GM04504 (cell line): ENCODE data around the gene CDC34.
A peak's percentile ranks its signal among the peaks of the same experiment; 100 is the strongest.
"Not testable (repeated sequence)": the region's sequence is repeated elsewhere in the genome, so short reads cannot be mapped to it uniquely, and the experiment has no call there.

Source experiments
- DNase-seq: peaks from one replicate; pipeline ENCODE4 v3.0.0-alpha.2; 2012; ENCODE audit warnings: low read depth

CDC34 gene

DNA sequence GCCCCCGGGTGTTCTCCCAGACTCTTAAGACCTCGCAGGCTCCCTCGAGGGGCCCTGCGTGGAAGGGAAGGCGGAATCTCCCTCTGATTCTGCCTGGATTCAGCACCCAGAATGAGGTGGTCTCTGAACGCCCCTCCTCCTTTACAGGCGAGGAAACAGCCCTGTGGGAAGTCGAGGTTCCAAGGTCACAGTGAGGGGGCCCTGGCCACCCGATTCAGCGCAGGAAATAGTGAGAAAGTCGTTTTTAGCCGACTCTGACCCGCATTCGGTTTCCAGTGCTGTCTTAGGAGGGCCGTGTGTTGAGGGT is 41.9 kb downstream of the CDC34 start:
- no peak for DNase-seq

DNA sequence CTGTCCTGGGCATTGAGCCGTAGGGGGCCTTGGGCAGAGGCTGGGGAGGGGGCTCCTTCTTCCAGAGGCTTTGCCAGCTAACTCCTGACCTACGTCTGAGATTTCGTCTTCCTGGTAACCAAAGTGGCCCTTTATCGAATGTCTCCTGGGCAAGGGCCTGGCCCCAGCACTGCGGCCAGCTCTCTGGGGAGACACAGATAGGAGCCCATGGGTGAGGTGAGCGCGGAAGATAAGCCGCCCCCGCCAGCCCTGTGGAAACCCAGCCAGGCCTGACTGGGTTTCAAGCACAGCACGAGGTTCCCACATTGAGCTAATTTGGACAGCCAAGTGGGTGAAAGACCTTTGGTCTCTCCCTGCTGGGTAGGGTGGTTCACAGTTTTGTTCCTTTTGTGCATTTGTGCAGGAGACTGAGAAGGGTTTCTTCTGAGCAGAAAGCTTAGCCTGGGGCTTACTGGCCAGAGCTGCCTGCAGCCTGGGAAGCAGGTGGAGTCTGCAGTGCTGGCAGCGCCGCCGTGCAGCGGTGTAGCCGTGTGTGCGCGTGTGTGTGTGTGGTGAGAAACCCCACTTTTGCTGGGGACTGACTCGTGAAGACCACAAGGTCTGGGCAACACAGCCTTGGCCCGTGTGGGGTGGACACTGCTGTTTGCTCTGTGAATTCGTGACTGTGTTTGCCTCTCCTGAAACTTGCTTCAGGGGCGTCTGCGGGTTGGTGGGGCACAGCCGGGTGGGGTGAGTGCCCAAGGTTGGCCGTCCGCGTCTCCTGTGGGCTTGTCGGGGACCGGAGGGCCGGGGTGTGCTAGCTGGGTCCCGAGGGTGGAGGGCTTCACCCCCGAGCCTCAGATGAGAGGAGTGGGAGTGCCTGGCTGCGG is 43.3 kb downstream of the CDC34 start:
- no peak for DNase-seq

DNA sequence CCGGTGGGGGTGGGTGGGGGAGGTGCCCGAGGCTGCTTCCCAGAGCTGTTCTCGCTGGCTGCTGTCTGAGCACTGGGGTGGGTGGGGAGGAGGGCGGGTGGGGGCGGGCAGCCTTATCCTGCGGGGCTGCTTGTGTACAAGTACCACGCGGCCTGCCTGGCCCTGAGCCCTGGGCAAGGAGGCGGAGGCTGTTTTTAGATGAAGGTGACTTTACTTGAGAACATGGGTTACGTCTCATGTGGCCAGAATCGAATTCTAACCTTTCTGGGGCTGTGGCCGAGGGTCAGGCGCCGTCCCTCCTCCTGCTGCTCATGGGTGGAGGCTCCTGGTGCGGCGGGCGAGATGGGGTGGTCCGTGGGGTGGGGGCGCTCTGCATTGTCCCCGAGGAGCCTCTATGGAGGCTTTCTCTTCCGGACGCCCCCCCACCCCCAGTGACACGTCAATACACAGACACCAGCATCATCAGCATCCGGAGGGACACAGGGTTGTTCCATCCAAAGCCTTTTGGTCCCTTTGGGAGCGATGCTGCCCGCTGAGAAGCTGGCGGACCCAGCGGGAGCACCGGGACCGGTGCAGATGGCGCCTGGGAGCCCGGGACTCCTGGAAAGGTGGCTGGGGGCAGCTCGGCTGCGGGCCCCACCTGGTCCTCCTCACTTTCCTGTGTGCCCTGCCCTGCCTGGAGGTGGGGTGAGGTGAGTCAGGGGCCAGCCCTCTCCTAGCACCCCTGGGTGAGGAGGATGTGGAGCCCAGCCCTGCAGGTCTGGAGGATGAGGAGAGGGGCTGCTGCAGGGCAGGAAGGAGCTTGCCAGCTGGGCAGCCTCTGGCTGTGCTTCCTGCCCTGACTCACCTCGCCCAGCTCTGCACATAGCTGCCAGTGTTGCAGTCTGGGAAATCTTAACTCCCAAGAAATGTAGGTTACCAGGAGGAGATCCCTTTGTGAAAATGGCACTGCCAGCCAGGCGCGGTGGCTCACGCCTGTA is 44.3 kb downstream of the CDC34 start:
- DNase-seq = no peak

DNA sequence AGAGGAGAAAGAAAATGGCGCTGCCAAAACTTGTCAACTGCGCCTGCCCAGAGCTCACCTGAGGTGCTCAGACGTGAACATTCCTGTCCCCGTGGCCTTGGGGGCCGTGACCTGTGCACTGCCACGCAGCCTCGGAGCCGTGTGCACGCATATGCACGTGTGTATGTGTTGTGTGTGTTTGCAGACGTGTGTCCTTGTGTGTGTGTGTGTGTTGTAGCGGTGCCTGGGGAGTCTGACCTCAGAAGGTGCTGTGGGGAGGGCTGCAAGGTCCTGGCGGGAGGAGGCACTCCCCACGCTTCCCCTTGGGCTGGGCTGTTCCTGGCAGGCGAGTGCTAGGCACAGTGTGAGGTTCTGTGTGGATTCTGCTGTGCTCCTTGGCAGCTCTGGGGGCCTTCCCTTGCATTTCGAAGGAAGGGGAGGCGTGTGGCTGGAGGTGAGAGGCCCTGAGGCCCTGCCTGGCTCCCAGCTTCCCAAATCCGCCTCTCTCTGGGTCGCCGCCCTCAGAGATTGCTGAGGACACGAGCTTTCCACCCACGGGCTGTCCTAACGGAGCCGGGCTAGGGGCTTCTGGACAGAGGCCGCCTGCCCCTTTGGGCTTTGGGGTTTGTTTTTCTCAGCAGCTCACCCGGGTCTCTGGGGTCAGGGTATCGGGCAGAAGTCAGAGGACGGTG is 45.3 kb downstream of the CDC34 start:
- no peak for DNase-seq

DNA sequence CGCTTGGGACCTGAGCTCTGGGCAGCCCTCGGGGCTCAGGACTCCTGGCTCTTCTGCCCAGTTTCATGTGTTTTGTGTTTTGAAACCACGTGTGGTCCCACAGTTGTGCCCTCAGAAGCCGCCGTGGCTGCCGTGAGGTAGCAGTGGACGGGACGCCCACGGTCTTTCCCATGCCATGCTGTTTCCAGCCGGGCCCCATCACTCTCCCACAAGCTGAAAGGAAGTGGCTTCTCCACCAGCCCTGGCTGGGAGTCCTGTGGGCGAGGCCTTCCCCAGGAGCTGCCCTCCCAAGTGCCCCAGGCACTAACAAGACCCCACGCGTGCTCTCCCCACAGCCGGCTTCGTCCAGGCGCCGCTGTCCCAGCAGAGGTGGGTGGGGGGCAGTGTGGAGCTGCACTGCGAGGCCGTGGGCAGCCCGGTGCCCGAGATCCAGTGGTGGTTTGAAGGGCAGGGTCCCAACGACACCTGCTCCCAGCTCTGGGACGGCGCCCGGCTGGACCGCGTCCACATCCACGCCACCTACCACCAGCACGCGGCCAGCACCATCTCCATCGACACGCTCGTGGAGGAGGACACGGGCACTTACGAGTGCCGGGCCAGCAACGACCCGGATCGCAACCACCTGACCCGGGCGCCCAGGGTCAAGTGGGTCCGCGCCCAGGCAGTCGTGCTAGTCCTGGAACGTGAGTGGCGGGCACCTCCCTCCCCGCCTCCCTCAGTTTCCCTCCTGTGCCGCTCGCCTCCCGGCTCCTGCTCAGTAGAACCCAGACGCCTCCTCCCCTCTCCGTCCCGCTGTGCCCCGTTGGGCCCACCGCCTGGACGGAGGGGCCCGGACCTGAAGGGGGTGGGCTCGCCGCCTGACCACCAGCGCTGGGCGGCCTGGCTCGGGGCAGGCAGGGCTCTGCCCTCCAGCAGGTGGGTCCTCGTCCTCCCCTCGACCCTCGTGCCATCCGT is 46.2 kb downstream of the CDC34 start:
- no peak for DNase-seq

DNA sequence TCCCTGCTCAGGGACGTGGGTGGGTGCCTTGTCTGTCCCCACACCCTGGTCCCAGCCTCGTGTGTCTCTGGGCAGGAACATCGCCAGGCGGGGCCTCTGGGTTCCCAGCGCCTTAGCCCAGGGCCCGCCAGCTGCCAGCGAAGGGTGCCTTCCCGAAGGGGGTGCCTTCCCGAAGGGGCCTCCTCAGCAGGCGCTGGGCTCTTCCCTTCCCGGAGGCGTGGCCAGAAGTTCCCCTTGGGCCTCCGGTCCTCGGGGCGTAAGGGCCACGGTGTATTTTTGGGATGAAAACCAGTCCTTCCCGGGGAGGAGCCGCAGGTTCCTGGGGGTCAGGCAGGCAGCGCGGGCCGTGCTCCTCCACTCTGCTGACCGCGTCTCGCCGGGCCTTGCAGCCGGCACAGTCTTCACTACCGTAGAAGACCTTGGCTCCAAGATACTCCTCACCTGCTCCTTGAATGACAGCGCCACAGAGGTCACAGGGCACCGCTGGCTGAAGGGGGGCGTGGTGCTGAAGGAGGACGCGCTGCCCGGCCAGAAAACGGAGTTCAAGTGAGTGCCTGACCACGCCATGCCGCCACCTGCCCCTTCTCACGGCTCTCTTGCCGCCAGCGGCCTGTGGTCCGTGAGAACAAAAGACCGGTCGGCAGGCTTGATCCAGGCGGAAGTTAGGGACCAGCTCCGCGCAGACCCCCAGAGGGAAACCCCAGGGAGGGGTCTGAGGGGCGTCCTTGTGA is 47.7 kb downstream of the CDC34 start:
- DNase-seq = no peak

DNA sequence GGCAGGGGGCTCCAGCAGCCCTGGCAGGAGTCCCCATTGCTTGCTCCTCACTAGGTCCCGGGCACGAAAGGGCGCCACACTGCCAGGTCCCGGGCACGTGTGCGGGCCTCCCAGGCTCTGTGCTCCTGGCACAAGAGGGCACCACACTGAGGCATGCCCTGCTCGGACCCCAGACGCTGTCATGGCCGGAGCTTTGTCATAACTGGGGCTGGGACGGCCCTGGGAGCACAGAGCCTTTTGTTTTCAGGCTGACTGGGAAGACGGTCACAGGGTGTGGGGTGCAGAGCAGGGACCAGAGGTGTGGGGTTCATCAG is 48.2 kb downstream of the CDC34 start:
- DNase-seq = no peak

DNA sequence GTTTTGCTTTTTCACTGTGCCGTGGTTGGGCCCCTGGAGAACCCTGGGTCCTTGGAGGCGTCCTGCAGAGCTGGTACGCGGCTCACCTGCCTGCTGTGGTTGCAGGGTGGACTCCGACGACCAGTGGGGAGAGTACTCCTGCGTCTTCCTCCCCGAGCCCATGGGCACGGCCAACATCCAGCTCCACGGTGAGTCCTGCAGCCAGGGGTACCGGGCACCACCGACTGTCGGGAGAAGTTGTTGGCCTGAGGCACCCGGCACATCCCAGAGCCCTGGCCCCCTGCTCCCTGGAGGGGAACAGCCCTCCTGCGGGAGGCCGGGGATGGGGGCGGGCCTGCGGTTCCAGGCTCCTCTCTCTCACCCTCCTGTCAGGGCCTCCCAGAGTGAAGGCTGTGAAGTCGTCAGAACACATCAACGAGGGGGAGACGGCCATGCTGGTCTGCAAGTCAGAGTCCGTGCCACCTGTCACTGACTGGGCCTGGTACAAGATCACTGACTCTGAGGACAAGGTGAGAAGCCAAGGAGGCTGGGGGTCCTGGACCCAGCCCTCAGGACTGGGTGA is 48.8 kb downstream of the CDC34 start:
- no peak for DNase-seq

DNA sequence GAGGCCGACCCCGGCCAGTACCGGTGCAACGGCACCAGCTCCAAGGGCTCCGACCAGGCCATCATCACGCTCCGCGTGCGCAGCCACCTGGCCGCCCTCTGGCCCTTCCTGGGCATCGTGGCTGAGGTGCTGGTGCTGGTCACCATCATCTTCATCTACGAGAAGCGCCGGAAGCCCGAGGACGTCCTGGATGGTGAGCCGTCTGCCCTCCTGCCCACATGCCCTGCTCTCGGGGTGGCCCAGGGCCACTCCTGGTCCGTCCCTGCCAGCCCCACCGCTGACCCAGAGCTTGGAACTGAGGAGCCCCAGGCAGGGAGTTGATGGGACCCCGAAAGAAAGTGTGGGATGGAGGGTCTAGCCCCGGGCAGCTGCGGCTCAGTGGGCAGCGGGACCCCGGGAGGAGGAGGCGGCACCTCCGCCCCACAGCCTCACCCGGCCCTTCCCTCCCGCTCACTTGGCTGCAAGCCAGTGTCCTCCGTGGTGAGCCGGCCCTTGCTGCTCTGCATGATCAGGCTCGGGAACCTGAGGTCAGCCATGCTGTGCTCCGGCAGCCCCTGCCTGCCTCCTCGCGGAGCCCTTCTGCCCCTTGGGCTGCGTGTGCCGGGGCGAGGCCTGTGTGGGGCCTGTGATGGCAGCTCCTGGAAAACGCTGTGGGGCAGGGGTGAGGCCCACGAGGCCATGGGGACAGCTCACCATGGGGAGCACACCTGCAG is 50.0 kb downstream of the CDC34 start:
- DNase-seq = no peak

DNA sequence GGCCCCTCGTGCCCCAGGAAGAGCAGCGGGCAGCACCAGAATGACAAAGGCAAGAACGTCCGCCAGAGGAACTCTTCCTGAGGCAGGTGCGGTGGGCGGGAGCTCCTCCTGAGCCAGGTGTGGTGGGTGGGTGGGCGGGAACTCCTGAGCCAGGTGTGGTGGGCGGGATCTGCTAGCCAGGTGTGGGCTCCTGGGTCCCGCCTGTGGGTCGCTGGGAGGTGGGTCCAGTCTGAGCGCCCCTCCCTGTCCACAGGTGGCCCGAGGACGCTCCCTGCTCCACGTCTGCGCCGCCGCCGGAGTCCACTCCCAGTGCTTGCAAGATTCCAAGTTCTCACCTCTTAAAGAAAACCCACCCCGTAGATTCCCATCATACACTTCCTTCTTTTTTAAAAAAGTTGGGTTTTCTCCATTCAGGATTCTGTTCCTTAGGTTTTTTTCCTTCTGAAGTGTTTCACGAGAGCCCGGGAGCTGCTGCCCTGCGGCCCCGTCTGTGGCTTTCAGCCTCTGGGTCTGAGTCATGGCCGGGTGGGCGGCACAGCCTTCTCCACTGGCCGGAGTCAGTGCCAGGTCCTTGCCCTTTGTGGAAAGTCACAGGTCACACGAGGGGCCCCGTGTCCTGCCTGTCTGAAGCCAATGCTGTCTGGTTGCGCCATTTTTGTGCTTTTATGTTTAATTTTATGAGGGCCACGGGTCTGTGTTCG is 51.1 kb downstream of the CDC34 start:
- DNase-seq = no peak

DNA sequence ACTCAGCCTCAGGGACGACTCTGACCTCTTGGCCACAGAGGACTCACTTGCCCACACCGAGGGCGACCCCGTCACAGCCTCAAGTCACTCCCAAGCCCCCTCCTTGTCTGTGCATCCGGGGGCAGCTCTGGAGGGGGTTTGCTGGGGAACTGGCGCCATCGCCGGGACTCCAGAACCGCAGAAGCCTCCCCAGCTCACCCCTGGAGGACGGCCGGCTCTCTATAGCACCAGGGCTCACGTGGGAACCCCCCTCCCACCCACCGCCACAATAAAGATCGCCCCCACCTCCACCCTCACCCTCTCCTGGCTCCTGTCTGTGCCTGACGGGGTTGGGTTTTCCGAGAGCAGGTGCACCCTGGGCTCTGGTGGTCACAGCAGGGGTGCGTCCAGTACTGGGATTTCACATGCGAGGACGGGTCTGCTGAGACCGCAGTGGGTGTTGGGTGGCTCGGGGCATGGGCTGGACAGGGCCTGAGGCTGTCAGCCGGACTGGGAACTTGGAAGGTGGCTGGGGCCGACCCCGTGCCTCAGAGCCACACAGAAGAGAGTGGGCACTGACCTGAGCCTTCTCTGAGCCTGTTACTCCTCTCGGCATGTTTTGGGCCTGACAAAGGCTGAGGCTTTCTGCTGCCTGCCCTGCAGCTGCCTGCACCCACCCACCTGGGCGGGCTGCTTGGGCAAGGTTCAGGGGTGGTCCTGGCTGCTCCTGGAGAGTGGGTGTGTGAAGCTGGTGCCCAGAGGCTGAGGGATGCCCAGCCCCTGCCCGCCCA is 51.8 kb downstream of the CDC34 start:
- no peak for DNase-seq

DNA sequence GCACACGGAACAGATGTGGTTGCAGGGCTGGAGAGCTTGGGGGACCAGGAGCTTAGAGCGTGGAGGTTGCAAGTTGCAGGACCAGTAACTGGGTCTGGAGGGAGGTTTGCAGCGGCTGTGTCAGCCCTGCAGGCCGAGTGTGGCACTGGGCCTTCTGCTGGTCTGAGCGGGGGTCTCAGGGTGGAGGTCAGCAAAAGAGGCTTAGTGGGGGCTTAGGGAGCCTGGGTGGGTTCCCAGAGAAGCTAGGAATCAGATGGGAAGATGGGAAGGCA is 52.3 kb downstream of the CDC34 start:
- no peak for DNase-seq

DNA sequence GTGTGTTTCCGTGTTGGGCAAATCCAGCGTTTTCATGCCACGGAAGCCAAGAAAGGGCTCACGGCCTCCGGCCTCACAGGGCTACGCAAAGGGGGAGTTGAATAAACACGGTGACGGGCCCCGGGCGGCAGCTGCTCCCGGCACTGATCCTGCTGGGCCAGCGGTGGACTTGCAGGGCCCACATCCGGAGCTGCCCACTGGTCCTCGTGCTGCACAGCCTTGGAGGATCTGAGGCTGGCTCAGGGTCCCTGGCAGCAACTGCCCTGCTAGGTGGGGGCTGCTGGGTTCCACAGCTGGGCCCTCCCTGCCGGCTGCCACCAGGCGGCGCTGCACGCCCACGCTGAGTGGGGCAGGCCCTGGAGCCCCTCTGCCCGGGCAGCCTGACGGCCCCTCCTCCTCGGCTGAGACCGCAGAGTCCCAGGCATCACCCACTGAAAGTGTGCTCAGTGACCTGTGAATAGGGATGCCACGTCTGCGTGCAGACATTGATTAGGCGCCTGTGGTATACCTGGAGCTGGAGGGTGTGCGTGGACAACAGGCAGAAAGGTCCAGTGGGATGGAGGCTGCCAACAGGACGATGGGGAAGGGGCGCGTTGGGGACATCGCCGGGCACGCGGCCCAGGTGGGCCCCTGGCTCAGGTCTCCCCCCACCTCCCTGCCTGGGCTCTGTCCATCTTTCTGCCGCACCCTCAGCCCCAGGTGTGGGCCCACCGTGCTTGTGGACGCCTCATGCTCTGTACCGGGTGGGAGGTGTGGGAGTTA is 52.9 kb downstream of the CDC34 start:
- no peak for DNase-seq

DNA sequence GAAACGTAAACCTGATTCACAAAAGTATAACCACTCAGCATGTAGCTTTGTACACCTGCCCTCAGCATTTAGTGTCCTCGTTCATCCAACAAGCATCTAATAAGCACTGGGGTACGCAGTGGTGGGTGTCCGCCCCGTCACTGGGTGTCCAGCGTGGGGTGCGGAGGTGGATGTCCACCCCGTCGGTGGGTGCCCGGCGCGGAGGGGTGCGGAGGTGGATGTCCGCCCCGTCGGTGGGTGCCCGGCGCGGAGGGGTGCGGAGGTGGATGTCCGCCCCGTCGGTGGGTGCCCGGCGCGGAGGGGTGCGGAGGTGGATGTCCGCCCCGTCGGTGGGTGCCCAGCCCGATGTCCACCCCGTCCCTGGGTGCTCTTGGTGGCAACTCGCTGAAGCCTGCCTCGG is 53.6 kb downstream of the CDC34 start:
- not testable (repeated sequence) for DNase-seq

DNA sequence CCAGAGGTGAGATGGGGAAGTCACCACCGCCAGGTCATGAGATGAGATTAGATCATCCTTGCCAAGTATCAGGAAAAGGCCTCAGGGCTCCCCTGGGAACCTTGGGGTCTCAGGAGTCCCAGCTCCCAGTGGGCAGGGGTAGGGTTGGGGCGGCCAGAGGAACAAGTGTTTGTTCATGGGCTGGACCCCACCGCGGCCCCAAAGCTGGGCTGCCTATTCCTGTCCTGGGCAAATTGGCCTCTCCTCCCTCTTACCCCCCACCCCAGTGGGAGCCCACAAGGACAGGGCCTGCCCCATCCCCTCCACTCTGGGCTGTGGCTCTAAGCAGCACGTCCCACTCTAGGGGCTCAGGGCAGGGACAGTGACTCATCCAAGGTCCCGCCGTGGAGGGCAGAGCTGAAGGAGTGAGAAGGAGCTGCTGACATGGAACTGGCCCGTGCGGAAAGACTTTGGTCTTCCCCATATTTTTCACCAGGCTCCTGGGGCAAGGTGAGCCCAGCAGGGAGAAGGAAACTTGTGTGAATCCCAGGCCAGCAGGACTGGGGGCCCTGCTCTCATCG is 54.1 kb downstream of the CDC34 start:
- no peak for DNase-seq

DNA sequence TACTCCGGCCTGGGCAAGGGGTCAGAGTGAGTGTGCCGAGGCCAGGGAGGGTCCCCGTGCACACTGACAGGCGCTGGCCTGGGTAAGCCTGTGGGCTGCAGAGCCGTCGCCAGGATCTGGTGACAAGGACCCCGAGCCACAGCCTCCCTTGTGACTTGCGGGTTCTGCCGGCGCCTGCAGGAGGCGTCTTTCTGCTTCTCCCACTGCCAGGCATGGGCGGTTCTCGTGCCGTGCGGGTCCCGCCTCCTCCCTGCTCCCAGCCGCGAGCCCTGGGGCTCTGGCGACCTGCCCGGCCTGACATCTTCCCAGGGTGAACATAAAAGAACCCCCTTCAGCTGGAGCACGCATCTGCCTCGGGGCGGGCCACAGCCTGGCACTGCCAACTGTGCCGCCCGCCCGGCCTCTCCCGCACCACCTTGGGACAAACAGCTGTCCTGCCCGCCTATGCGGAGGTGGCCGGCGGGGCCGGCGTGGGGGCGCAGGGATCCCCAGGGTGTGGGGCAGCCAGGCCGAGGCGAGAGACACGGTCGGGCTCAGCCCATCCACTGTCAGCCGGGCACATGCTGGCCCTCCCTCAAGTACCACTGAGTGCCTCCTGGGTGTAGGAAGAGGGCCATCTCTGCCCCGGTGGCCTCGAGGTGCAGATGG is 56.7 kb downstream of the CDC34 start:
- peak; percentile 76 for DNase-seq
